ENCODE measurements around the gene FNBP1L. TPM values are rescaled to one million over a fixed set of nuclear protein-coding genes. Genes with fewer than 3 reads are reported as not detected.

FNBP1L gene
- total and polyA plus RNA-seq, 7 donors, result 13.4 to 30.7 (median 20.1) TPM

DNA sequence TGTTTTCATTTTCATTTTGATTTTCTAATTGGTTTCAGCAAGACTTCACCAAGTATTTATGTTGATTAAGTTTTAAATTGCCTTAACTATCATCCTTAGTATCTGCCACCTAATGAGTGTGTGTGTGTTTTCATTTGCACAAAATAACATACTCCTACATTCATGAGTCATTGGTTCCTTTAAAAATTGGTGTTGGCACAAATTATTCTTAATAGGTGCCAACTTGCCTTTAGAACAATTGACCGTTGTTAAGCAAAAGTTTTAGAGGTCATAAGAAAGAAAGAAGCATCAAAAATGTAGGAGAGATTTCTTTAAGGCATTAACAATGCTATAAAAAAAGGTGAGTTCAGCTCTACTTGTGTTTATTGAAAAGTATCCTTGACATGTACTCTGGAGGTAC lies 77.5 kb downstream of the FNBP1L start:
- WGBS, 2 donors, result 88 to 89% methylated on average over 1 of the region's 1 CpG

DNA sequence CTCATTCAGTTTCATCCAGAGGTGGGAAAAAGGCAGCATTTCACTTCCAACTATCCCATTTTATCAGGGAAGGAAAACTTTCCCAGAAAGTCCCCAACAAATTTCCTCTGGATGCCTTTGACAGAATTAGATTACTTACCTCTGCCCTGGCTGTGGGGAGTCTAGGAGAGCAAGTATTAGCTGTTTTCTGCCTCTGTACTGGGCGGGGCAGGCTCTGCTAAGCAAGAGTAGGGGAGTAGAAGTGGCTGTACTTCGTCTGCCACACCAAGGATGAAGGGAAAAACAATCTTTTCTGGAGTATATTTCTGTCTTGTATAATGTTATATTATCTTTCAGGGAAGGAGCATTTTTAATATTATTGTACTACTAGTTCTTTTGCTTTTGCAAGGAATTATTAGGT lies 78.5 kb downstream of the FNBP1L start:
- Histone ChIP-seq H3K36me3 (peaks cover 0 to 10% (median 1%) of the 10 kb centered on the region in 4 donors), H3K27me3 (no peaks in the 10 kb centered on the region), H3K27ac (no peak overlapping the region), H3K4me3 (no peak overlapping the region), H3K4me1 (no peaks in the 10 kb centered on the region), H3K9me3 (no peaks in the 10 kb centered on the region)
- 64 to 85% methylated on average over 2 of the region's 2 CpGs for WGBS, 2 donors
- intact Hi-C loops (cut with DNase I), result no loop called here
- no peak for DNase-seq
- TF ChIP-seq, protein P1, sequence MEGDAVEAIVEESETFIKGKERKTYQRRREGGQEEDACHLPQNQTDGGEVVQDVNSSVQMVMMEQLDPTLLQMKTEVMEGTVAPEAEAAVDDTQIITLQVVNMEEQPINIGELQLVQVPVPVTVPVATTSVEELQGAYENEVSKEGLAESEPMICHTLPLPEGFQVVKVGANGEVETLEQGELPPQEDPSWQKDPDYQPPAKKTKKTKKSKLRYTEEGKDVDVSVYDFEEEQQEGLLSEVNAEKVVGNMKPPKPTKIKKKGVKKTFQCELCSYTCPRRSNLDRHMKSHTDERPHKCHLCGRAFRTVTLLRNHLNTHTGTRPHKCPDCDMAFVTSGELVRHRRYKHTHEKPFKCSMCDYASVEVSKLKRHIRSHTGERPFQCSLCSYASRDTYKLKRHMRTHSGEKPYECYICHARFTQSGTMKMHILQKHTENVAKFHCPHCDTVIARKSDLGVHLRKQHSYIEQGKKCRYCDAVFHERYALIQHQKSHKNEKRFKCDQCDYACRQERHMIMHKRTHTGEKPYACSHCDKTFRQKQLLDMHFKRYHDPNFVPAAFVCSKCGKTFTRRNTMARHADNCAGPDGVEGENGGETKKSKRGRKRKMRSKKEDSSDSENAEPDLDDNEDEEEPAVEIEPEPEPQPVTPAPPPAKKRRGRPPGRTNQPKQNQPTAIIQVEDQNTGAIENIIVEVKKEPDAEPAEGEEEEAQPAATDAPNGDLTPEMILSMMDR (IDR thresholded peaks at IDR 0.05), result no peak
- no peak for TF ChIP-seq EP300 (IDR thresholded peaks at IDR 0.05)
- TF ChIP-seq POLR2AphosphoS5 (IDR thresholded peaks at IDR 0.05), result no peak
- no peak for TF ChIP-seq POLR2A (IDR thresholded peaks at IDR 0.05)

More for the DNA sequence above, 77.5 kb downstream of the FNBP1L start:
- no peak overlapping the region for H3K4me3 ChIP-seq
- TF ChIP-seq POLR2A (IDR thresholded peaks at IDR 0.05) (no peak), POLR2AphosphoS5 (IDR thresholded peaks at IDR 0.05) (no peak), EP300 (IDR thresholded peaks at IDR 0.05) (no peak)
- TF ChIP-seq, protein P1 (IDR thresholded peaks at IDR 0.05), result no peak
- H3K36me3 ChIP-seq, result no peaks in the 10 kb centered on the region
- H3K9me3 ChIP-seq, result no peaks in the 10 kb centered on the region
- no peak overlapping the region for H3K27ac ChIP-seq
- no peaks in the 10 kb centered on the region for H3K4me1 ChIP-seq
- DNase-seq, result no peak
- intact Hi-C loops (cut with DNase I), result no loop called here
- no peaks in the 10 kb centered on the region for H3K27me3 ChIP-seq

DNA sequence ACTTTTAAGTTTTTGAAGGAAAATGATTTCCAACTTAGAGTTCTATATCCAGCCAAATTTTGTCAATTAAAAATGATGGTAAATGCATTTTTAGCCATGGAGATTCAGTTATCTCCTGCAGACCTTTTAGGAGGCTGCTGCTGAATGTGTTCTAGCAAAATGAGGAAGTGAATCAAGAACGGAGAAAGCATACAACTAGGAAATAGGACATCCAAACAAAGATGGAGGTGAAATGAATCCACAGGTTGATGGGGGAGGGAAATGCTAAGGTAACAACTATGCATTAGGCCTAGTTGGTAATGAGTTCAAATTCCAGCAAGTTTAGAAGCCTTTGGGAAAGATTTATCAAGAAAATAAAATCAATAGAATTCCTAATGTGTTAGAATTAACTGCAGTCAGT lies 80.5 kb downstream of the FNBP1L start:
- H3K4me3 ChIP-seq, result no peak overlapping the region
- TF ChIP-seq EP300 (IDR thresholded peaks at IDR 0.05) (no peak), POLR2A (IDR thresholded peaks at IDR 0.05) (no peak), POLR2AphosphoS5 (IDR thresholded peaks at IDR 0.05) (no peak)
- TF ChIP-seq, protein P1 (IDR thresholded peaks at IDR 0.05), result no peak
- 55 to 61% methylated on average over 1 of the region's 1 CpG for WGBS, 2 donors
- H3K36me3 ChIP-seq, result peaks cover 0 to 13% (median 2%) of the 10 kb centered on the region in 4 donors
- intact Hi-C loops (cut with DNase I), result no loop called here
- no peak overlapping the region for H3K27ac ChIP-seq
- DNase-seq, result no peak
- no peaks in the 10 kb centered on the region for H3K27me3 ChIP-seq
- H3K9me3 ChIP-seq, result no peaks in the 10 kb centered on the region
- H3K4me1 ChIP-seq, result no peaks in the 10 kb centered on the region

DNA sequence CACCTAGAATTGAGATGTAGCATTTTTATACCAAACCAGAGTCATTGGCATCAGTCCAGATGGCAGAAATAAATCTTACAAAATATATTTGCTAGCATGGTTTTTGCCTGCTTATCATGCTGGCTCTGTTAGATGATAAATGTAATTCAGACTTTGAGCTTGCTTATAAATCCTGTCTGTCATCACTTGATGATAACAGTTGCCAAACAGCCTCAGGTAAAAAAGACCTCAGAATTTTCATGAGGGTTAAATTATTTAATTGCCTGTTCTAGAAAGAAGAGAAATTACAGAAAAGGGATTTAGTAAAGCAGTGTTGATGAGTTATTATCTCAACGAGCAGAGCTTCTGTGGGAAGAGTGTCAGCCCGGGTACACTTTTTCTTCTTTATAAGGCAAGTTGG lies 83.3 kb downstream of the FNBP1L start:
- intact Hi-C loops (cut with DNase I), result no loop called here
- no peak for TF ChIP-seq POLR2AphosphoS5 (IDR thresholded peaks at IDR 0.05)
- TF ChIP-seq EP300 (IDR thresholded peaks at IDR 0.05), result no peak
- TF ChIP-seq, protein P1 (IDR thresholded peaks at IDR 0.05), result no peak
- TF ChIP-seq POLR2A (IDR thresholded peaks at IDR 0.05), result no peak
- Histone ChIP-seq H3K4me3 (no peak overlapping the region), H3K4me1 (no peaks in the 10 kb centered on the region), H3K36me3 (peaks cover 0 to 13% (median 2%) of the 10 kb centered on the region in 4 donors), H3K9me3 (no peaks in the 10 kb centered on the region), H3K27me3 (no peaks in the 10 kb centered on the region), H3K27ac (no peak overlapping the region)
- 16 to 67% methylated on average over 2 of the region's 2 CpGs for WGBS, 2 donors
- DNase-seq, result no peak

DNA sequence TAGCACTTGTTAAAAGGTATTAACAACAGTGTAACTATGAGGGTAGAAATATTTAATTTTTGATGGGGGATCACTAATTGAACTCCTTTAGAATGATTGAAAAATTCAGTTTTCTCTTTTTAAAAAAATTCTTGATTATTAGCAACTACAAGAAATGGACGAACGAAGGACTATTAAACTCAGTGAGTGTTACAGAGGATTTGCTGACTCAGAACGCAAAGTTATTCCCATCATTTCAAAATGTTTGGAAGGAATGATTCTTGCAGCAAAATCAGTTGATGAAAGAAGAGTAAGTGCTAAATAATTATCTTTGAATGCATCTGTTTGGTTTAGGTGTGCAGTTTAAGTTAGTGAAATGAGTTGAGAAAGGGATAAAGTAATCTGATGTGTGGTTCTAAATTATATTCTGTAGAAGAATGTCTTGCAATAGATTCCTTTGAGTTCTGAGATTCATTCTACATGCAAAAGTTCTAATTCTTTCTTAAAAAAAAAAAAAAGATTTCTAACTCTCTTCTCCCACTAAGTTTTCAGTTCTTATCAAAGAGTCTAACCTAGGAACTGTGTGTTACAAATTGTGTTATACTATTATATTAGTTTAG lies 85.0 kb downstream of the FNBP1L start:
- TF ChIP-seq, protein P1 (IDR thresholded peaks at IDR 0.05), result no peak
- TF ChIP-seq EP300 (IDR thresholded peaks at IDR 0.05) (no peak), POLR2AphosphoS5 (IDR thresholded peaks at IDR 0.05) (no peak), POLR2A (IDR thresholded peaks at IDR 0.05) (no peak)
- Histone ChIP-seq H3K36me3 (peaks cover 0 to 13% (median 2%) of the 10 kb centered on the region in 4 donors), H3K9me3 (no peaks in the 10 kb centered on the region), H3K27me3 (no peaks in the 10 kb centered on the region), H3K4me1 (no peaks in the 10 kb centered on the region), H3K27ac (no peak overlapping the region), H3K4me3 (no peak overlapping the region)
- intact Hi-C loops (cut with DNase I), result no loop called here
- no peak for DNase-seq
- 98% methylated on average over 3 of the region's 3 CpGs for WGBS, 2 donors
